HTERT RPE-1 (cell line): ENCODE measurements around the gene PPARD.
"Not testable (repeated sequence)": the region's sequence is repeated elsewhere in the genome, so short reads cannot be mapped to it uniquely, and the experiment has no call there.

Experiments used
- in situ Hi-C: fragments of 300-500 bp; cut with MboI; formaldehyde crosslinking; loops from 4 replicates; pipeline ENCODE4 v1.14.3; 2020; ENCODE audit warnings: low sequenced_read_pairs

PPARD gene

DNA sequence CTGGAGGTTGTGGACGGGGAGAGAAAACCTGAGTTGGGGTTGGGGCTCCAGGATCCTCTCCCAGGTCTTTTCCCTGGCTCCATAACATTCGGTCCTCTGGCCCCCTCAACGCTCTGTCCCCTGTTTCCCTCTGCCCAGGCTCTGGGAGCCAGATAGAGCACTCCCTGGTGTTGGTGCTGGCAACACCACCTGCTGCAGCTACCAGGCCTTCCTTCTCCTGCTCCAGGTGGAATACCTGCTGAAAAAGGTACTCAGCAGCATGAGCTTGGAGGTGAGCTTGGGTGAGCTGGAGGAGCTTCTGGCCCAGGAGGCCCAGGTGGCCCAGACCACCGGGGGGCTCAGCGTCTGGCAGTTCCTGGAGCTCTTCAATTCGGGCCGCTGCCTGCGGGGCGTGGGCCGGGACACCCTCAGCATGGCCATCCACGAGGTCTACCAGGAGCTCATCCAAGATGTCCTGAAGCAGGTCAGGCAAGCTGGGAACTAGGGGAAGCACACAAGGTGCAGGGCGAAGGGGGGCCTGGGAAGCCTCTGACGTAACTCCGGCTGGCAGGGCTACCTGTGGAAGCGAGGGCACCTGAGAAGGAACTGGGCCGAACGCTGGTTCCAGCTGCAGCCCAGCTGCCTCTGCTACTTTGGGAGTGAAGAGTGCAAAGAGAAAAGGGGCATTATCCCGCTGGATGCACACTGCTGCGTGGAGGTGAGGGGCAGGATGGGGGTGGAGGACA lies 30.1 kb upstream of the PPARD start:
- in situ Hi-C loops = no loop called here

DNA sequence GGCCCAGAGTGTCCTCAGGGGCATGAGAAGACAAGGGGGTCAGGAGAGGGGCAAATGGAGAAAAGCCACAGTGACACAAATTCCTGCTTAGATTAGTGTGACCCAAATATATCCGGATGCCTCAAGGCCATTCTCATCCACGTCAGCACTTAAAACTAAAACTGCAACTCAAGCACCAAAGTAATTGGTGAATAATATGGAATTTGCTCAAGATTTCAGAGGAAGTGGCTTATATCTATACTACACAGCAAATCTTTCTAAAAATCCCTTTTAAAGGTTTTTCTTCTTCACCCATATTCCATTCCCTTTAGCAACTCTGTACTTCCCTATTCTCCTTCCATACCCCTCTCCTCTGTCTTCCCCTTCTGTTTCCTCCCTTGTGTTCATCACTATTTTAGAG lies 29.6 kb upstream of the PPARD start:
- in situ Hi-C loops = no loop called here

DNA sequence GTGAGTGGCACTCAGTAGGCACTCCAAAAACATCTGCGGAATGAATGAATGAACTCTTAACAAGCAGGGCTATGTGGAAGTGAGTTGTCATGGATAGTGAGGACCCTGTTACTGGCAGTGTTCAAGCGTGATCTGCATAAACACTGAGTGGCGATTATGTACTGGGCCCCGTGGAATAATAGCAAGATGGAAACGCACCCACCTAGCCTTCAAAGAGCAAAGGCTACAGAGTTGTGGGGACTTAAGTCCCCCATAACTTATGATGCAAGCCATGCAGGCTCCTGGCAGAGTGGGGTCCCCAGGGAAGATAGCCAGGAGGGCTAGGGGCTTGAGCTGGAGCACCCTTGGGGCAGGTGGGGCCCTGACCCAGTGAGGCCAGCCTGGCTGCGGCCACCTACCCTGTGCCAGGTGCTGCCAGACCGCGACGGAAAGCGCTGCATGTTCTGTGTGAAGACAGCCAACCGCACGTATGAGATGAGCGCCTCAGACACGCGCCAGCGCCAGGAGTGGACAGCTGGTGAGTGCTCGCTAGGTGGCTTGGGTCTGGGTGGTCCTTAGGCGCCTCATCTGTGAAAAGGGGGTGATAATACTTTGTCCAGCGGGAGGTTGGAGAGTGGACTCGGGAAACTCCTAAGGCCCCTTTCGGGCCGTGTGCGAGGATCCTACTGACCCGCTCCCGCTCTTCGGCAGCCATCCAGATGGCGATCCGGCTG lies 24.7 kb upstream of the PPARD start:
- in situ Hi-C loops = no loop called here

DNA sequence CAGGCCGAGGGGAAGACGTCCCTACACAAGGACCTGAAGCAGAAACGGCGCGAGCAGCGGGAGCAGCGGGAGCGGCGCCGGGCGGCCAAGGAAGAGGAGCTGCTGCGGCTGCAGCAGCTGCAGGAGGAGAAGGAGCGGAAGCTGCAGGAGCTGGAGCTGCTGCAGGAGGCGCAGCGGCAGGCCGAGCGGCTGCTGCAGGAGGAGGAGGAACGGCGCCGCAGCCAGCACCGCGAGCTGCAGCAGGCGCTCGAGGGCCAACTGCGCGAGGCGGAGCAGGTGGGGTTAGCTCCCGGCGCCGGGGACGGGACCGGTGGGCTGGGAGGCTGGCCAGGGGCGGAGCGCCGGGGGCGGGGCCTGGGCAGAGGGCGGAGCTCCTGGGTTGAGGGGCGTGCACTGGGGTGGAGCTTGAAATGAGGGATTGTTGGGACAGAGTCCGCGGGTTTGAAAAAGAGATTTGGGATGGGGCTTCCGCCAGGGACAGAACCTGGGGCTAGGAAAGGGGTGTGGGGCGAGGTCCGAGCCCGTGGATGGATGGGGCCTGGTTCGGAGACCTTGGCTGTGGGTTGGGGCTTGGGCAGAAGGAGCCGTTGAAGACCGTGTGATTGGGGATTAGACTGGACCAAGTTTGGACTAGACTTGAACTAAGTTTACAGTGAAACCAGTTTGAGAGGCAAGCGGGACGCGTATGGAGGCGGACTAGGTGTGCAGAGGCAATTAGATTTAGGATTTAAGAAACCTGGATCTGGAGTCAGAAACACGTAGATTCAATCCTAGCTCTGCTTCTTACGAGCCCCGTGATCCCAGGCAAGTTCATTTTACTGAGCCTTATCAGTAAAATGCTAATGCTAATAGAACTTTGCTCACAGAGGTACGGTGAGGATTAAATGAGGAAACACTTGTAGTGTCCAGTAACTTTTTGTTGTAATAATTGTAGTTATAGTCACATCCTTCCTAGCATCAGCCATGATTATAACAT lies 23.9 kb upstream of the PPARD start:
- in situ Hi-C loops = no loop called here

DNA sequence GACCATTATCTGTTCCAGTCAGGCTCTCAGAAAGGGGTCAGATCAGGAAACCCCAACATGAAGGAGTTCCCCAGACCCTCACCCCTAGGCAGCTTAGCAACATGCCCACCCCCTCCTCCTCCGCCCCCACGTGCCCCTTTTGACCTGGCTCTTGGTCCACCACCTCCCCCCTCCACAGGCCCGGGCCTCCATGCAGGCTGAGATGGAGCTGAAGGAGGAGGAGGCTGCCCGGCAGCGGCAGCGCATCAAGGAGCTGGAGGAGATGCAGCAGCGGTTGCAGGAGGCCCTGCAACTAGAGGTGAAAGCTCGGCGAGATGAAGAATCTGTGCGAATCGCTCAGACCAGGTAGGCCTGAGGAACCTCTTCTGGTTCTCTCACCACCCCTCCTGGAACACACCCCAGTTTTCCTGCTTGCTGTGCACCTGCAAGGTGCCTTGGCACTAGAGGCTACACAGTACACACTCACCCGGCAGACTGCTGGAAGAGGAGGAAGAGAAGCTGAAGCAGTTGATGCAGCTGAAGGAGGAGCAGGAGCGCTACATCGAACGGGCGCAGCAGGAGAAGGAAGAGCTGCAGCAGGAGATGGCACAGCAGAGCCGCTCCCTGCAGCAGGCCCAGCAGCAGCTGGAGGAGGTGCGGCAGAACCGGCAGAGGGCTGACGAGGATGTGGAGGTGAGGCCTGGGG lies 22.9 kb upstream of the PPARD start:
- in situ Hi-C loops = no loop called here

DNA sequence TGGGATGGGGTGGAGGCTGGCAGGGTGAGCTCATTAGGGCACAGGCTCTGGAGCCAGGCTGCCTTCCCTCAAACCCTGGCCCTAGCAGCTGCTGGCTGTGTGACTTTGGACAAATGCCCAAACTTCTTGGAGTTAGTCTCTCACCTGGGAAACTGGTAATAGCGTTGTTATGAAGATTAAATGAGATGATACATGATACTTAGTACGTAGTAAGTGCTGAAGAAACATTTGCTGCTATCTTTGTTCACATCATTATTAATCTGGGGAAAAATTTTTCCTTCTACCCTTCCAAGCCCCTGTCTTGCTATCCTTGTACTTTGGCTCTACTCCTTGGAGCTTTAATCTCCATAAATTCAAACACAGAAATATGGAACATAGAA lies 22.3 kb upstream of the PPARD start:
- in situ Hi-C loops = no loop called here

DNA sequence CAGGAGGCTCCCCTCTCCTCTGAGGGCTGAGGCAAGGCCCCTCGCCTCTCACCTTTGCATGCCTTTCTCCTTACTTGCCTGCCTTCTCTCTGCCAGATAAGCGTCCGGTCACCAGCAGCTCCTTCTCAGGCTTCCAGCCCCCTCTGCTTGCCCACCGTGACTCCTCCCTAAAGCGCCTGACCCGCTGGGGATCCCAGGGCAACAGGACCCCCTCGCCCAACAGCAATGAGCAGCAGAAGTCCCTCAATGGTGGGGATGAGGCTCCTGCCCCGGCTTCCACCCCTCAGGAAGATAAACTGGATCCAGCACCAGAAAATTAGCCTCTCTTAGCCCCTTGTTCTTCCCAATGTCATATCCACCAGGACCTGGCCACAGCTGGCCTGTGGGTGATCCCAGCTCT lies 21.3 kb upstream of the PPARD start:
- in situ Hi-C loops = no loop called here

DNA sequence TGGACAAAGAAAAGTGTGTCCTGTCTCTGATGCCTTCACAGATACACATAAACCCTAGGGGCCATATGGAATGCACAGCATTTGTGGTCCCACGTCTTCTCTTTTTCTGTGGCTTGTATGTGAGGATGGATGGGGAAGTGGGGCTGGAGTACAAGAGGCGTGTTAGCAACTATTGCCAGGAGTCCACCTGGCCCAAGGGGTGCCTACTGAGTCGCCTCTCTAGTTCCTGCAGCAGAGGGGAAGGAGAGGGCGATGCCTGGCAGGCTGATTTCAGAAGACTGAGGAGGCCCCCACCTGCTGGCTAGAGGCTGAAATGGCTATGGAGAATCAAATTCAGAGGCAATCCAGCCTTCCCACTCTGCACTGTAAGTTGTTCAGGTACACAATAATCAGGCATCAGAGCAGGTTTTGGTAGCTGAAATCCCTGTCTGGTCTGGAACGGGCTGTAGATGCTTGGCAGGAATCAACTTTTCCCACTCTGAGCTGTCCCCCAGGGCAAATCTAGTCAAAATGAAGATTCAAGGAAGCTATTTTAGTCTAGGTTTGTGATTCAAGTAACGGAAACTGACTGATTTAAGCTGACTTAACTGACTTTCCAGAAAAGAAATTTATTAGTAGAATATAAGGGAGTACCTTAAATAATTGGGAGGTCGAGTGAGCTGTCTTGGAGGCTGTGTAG lies 14.9 kb upstream of the PPARD start:
- in situ Hi-C loops = no loop called here

DNA sequence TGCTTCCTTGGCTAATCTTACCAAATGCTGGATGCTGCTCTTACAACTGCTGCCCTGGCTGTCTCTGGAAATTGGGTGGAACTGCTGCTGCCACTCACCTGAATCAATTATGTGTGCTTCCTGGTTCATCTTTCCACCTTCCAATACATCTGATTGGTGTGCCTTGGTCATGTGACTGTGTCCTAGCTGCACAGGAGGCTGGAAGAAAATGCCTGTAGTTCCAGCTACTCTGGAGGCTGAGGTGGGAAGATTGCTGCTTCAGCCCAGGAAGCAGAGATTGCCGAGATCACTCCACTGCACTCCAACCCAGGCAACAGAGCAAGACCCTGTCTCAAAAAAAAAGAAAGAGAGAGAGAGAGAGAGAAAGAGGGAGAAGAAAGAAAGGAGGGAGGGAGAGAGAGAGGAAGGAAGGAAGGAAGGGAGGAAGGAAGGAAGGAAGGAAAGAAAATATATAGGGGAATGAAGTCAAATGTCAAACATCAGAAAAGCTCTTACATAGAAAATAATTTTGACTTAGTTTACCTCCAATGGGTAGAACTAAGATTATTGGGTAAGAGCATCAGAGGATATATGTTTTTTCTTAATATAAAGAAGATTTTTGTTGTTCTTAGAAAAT lies 14.1 kb upstream of the PPARD start:
- in situ Hi-C loops = no loop called here

DNA sequence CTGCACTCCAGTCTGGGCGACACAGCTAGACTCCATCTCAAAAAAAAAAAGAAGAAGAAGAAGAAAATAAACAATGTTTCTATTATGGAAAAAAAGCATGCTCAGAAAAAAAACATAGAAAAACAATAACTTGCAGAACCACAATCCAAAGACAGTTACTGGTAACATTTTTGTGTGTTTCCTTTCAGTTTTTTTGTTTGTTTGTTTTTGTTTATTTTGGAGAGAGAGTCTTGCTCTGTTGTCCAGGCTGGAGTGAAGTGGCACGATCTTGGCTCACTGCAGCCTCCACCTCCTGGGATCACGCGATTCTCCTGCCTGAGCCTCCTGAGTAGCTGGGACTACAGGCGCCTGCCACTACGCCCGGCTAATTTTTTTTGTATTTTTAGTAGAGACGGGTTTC lies 13.4 kb upstream of the PPARD start:
- in situ Hi-C loops = not testable (repeated sequence)

DNA sequence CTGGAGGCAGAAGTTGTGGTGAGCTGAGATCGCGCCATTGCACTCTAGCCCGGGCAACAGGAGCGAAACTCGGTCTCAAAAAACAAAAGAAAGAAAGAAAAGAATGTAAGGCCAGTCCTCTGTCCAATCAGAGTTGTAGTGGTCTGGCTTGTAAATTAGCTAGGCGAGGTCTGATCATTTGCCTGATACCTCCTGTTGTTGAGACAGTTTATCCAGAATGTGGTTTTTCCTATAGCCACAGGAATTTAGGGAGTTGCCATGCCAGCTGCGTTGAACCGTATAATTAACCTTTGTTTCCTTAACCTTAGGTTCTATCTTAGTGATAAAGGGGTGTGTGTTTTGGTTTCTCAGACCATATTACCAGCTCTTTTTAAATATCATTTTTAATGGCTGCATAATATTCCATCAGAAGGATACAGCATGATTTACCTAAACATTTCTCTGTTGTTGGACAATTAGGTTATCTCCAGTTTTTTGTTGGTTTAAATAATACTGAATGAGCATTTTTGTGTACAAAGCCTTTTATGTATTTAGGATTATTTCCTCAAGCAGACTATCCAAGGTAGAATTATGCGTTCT lies 11.7 kb upstream of the PPARD start:
- in situ Hi-C loops = no loop called here

DNA sequence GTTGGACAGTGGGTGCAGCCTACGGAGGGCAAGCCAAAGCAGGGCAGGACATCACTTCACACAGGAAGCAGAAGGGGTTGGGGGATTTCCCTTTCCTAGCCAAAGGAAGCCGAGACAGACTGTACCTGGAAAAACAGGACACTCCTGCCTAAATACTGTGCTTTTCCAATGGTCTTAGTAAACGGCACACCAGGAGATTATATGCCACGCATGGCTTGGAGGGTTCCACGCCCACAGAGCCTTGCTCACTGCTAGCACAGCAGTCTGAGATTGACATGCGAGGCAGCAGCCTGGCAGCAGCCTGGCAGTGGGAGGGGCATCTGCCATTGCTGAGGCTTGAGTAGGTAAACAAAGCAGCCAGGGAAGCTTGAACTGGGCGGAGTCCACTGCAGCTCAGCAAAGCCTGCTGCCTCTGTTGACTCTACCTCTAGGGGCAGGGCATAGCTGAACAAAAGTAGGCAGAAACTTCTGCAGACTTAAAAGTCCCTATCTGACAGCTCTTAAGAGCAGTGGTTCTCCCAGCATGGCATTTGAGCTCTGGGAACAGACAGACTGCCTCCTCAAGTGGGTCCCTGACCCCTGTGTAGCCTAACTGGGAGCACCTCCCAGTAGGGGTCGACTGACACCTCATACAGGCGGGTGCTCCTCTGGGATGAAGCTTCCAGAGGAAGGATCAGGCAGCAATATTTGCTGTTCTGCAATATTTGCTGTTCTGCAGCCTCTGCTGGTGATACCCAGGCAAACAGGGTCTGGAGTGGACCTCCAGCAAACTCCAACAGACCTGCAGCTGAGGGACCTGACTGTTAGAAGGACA lies 10.1 kb upstream of the PPARD start:
- in situ Hi-C loops = not testable (repeated sequence)

DNA sequence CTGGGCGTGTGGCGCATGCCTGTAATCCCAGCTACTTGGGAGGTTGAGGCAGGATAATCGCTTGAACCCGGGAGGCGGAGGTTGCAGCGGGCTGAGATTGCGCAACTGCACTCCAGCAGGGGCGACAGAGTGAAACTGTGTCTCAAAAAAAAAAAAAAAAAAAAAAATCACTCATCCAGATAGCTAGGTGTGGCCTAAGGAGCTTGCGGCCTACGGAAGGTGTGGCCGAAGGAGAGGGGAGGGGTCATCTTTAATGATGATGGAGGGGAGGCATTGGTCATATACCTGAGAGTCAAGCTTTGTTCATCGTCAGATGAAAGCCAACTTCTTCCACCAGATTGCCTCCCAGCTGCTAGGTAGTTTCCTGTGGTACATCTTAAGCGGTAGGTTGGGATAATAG lies 801 bp upstream of the PPARD start:
- in situ Hi-C loops = no loop called here

DNA sequence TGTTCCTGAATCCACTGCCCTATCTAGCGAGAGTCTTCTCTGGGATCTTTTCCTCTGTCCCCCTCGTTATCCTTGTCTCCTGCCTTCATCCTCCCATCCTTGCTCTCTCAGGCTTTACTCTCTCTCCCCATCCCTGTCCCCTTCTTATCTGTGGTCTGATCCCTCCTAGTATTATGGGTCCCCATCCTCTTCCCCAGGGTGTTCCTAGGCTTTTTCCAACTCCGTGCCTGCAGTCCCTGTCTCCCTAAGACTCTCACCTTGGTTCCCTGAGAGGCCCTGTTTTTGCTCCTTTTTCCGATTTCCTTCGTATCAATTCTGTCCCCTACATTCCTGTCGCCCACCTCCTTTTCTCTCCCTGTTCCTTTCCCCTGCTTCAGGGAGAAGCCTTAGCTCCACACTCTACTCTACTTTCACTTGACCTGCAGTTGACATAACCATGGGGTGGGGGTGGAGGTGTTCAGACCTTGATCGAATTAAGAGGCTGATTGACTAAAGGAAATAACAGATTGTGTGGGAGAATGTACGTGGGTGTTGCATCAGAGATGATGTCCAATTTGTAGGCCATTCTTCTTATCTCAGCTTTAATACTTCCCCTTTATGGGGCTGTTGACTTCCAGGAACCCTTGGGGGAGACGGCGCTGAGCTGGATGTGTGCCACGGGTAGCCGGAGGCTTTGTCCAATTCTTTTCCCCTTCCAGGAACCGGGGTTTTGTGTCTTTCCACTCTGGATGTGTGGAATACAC lies 905 bp downstream of the PPARD start:
- in situ Hi-C loops = no loop called here

DNA sequence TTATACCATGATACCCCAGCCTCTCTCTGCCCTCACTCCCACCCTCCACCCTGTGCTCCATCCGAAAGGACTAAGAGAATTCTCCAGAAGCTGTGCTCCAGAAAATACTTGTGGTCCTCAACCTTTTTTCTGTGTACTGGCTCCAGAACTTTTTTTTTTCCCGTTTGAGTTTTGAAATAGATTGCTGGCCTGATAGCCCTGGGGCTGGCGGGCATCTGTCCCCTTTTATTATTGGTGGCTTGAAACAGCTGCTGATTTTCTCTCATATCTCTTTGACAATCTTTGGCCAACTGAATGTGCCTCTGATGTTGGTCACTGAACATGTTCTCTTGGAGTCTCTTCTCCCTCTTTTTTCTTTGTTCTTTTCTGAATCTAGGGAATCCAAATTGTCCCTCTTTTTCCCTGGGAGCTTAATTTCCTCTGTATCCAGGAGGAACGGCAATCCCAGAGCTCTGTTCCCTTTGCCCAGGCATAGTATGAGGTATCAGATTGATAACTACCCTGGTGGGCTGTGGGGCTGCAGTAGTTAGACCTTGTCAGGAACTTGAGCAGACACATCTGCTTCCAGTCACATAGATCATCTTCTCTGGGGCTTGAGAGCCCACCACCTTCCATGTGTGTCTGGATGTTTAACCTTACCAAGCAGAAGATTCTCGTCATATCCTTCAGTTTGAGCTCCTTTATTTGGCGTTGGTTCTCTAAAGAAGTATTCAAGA lies 1.6 kb downstream of the PPARD start:
- in situ Hi-C loops = no loop called here

DNA sequence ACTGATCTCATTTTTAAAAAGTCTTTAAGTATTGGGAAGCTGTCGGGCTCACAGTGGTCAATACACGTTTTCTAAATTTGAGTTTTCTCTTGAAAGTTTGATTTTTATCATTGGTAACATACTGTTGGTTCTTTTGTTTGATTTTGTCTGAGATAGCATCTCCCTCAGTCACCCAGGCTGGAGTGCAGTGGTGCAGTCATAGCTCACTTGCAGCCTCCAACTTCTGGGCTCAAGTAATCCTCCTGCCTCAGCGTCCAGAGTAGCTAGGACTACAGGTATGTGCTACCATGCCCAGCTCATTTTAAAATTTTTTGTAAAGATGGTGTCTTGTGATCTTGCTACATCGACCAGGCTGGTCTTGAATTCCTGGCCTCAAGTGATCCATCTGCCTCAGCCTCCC lies 9.1 kb downstream of the PPARD start:
- in situ Hi-C loops = no loop called here

DNA sequence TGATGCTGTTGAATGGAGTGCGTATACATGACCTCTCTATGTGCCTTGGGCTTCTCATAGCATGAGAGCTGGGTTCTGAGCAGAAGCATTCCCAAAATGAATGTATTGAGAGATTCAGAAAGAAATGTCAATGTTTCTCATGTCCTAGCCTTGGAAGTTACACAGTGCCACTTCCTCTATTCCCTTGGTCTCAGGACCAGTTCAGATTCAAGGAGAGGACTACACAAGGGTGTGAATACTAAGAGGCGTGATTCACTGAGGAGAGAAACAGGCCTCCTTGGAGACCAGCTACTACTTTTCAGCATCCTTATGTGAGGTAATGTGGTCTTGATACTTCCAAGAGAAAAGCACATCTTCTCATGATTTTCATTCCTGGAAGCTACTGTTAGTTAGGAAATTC lies 10.4 kb downstream of the PPARD start:
- in situ Hi-C loops = no loop called here
